HepG2 (cell line): Measurements from ENCODE around the gene AUNIP. TPM values are rescaled to one million over a fixed set of nuclear protein-coding genes. Genes with fewer than 3 reads are reported as not detected.
A peak's percentile ranks its signal among the peaks of the same experiment; 100 is the strongest.

Experiments
- ATAC-seq: fragments of 200-7000 bp; cut with Tn5 transposase; 3 replicates; pipeline ENCODE4 v1.9.1; 2020; ENCODE audit warnings: mild to moderate bottlenecking, moderate library complexity
- BruUV-seq: library from RNA; stranded (reverse); fragments of 400-500 nt; replicated peaks from 2 replicates; lab custom pipeline; 2021; lab: Mats Ljungman, UMichigan
- CTCF ChIA-PET: fragments of 300-600 bp; formaldehyde crosslinking; extraction: SDS; loops from one replicate; lab custom pipeline; 2021; ENCODE audit warnings: low total read pairs, inconsistent platforms, low intra/inter-chr PET ratio; lab: Yijun Ruan, JAX
- POLR2A ChIA-PET: fragments of 350-600 bp; sonication (Branson Sonifier 250); formaldehyde crosslinking; loops from one replicate; lab custom pipeline; 2020; ENCODE audit warnings: antibody characterized with exemption, inconsistent platforms; lab: Yijun Ruan, JAX
- DNase-seq: peaks from one replicate; pipeline ENCODE4 v3.0.0-alpha.2; 2015; ENCODE audit warnings: low spot score
- FAIRE-seq: peaks from 3 replicates; lab custom pipeline; 2011; peaks lifted over from hg19 to GRCh38; lab: Jason Lieb, UNC
- H2AFZ ChIP-seq: one replicate; pipeline ENCODE4 v1.6.1; 2011; ENCODE audit warnings: low read length, inconsistent platforms
- H3K27ac ChIP-seq: fragments of 300-600 bp; 3 replicates; pipeline ENCODE4 v1.8.0; 2011; ENCODE audit warnings: mixed run types, mild to moderate bottlenecking, mixed read lengths, low read length, inconsistent platforms; ENCODE audit not compliant: insufficient read depth; ENCODE audit errors: extremely low read length
- H3K27me3 ChIP-seq, 2 experiments: fragments of 200-600 bp in 1 of 2; 2 replicates in 1 of 2; 3 replicates in 1 of 2; pipeline versions ENCODE4 v1.6.0 to v1.8.0; 2011; ENCODE audit warnings: low read length in 2 of 2, mild to moderate bottlenecking in 2 of 2, moderate library complexity in 2 of 2, inconsistent platforms in 1 of 2; ENCODE audit not compliant: insufficient read depth in 2 of 2, control insufficient read depth in 1 of 2
- H3K36me3 ChIP-seq, 2 experiments: fragments of 200-600 bp in 1 of 2; replicated peaks in 1 of 2; 2 replicates in 1 of 2; 3 replicates in 1 of 2; pipeline versions ENCODE4 v1.5.1 to v1.8.0; 2011; ENCODE audit warnings: low read length in 2 of 2, inconsistent platforms in 1 of 2; ENCODE audit not compliant: insufficient read depth in 2 of 2, control insufficient read depth in 1 of 2
- H3K4me1 ChIP-seq: 2 replicates; pipeline ENCODE4 v1.5.1; 2012; ENCODE audit warnings: low read length, inconsistent platforms; ENCODE audit not compliant: insufficient read depth
- H3K4me2 ChIP-seq: 2 replicates; pipeline ENCODE4 v1.6.0; 2011; ENCODE audit warnings: low read depth, low read length, inconsistent platforms
- H3K4me3 ChIP-seq, 3 experiments: fragments of 200-600 bp in 1 of 3; sonication (generic), shearing (Covaris generic) in 1 of 3; replicated peaks in 1 of 3; 2 replicates each; pipeline ENCODE4 v1.5.1; 2011 to 2016; ENCODE audit warnings: low read length in 3 of 3, inconsistent platforms in 2 of 3, low read depth in 2 of 3, mild to moderate bottlenecking in 2 of 3, control low read depth in 1 of 3, mixed read lengths in 1 of 3; ENCODE audit not compliant: insufficient read depth in 1 of 3
- H3K79me2 ChIP-seq: one replicate; pipeline ENCODE4 v1.6.1; 2011; ENCODE audit warnings: low read length, inconsistent platforms; ENCODE audit not compliant: insufficient read depth
- H3K9ac ChIP-seq: 2 replicates; pipeline ENCODE4 v1.6.0; 2011; ENCODE audit warnings: mild to moderate bottlenecking, low read depth, low read length, inconsistent platforms; ENCODE audit not compliant: insufficient read depth
- H3K9me3 ChIP-seq: 2 replicates; pipeline ENCODE4 v1.5.1; 2012; ENCODE audit warnings: mild to moderate bottlenecking, low read length
- H4K20me1 ChIP-seq: 2 replicates; pipeline ENCODE4 v1.6.0; 2011; ENCODE audit warnings: inconsistent platforms, mild to moderate bottlenecking, low read length, moderate library complexity; ENCODE audit not compliant: insufficient read depth
- SSRP1 ChIP-seq: IDR thresholded peaks from 2 replicates; pipeline ENCODE4 v1.6.1; 2016; ENCODE audit warnings: control low read depth
- SYNCRIP ChIP-seq: fragments of 200-400 bp; formaldehyde crosslinking; IDR thresholded peaks from 2 replicates; pipeline ENCODE4 v1.6.1; 2018; ENCODE audit warnings: mild to moderate bottlenecking, low read depth, low read length; ENCODE audit not compliant: insufficient read depth
- ZNF552 ChIP-seq: sonication (generic); formaldehyde crosslinking; IDR thresholded peaks from 2 replicates; pipeline ENCODE4 v1.9.0; 2022; ENCODE audit warnings: missing genetic modification reagents, mild to moderate bottlenecking, borderline replicate concordance
- ZNF768 ChIP-seq: sonication (generic); formaldehyde crosslinking; IDR thresholded peaks from 2 replicates; pipeline ENCODE4 v1.4.0; 2020; ENCODE audit warnings: missing genetic modification reagents
- WGBS: methylation state at CpG from one replicate; pipeline ENCODE4 v1.1.6; 2017; ENCODE audit warnings: low lambda C conversion rate; 5-methylcytosine and 5-hydroxymethylcytosine counted together
- in situ Hi-C: cut with HindIII; loops from 2 replicates; pipeline ENCODE4 v1.10.0; 2017; ENCODE audit warnings: low pct_unique_long_range_greater_than_20kb; ENCODE audit not compliant: extremely low pct_ligation_motif_present
- intact Hi-C: fragments of 100-400 bp; cut with micrococcal nuclease; formaldehyde crosslinking; loops from one replicate; pipeline ENCODE4 v1.10.0; 2022; ENCODE audit not compliant: unreplicated experiment
- microRNA-seq: library from miRNA; unstranded; fragments of <30 nt; microRNA quantifications from one replicate; pipeline ENCODE4, GENCODE V29; 2020
- polyA plus RNA-seq, 8 experiments: library from polyadenylated mRNA; depleted of rRNA in 3 of 8; stranded (reverse) in 7 of 8; unstranded in 1 of 8; fragments of >200 nt; fragmentation: Illumina TruSeq in 4 of 8; extraction: Trizol in 4 of 8; gene quantifications; 2 replicates each; pipeline versions ENCODE4 v1.2.1 to v1.2.3, GENCODE V29; 2011 to 2016; ENCODE audit warnings: low read depth in 4 of 8, missing spikeins in 1 of 8, mixed read lengths in 1 of 8; ENCODE audit not compliant: insufficient read depth in 1 of 8
- small RNA-seq, 3 experiments: library from RNA; depleted of rRNA; stranded (forward); fragments of <200 nt; gene quantifications; one replicate each; pipeline ENCODE3, GENCODE V24; 2012; ENCODE audit warnings: low read depth in 2 of 3, low replicate concordance in 1 of 3; ENCODE audit not compliant: insufficient read length in 3 of 3, insufficient read depth in 2 of 3
- total RNA-seq, 5 experiments: library from RNA; depleted of rRNA; stranded (reverse); fragments of >200 nt; fragmentation: Illumina TruSeq; extraction: Trizol; gene quantifications; 2 replicates each; pipeline ENCODE4 v1.2.3, GENCODE V29; 2016; ENCODE audit warnings: low read depth in 1 of 5

AUNIP gene
- total and polyA plus RNA-seq, 2 of the 13 experiments (the other 11 are each of a cell fraction or from before 2014, with no cell fraction given), result 3.8 to 12.3 TPM

DNA sequence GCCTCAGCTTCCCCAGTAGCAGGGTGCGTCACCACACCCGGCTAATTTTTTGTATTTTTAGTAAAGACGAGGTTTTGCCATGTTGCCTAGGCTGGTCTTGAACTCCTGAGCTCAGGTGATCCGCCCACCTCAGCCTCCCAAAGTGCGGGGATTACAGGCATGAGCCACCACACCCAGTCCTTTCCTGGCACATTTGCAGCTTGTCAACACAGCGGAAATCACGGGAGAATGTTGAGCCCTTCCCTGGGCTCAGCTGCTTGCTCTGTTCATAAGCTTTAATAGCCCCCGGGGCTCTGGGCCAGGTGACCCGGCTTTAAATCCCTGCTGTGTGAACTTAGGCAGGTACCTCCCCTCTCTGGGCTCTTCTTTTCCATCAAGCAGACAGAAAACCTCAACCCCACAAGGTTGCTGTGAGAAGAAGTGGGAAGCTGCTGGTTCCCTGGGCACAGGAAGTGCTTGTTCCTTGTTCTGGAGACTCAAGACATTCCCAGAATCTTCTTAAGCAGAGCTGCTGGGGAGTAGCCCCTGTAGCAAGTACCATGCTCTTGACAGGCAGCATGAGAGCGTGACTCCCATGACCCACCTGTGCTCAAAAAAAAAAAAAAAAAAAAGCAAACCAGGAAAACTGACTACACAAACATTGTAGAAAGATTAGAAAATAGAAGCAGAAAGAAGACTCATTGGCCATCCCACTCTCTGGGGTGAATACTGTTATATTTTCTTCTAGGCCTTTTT lies 73.8 kb downstream of the AUNIP start:
- in situ Hi-C loops, result no loop called here
- ATAC-seq, result no peak

DNA sequence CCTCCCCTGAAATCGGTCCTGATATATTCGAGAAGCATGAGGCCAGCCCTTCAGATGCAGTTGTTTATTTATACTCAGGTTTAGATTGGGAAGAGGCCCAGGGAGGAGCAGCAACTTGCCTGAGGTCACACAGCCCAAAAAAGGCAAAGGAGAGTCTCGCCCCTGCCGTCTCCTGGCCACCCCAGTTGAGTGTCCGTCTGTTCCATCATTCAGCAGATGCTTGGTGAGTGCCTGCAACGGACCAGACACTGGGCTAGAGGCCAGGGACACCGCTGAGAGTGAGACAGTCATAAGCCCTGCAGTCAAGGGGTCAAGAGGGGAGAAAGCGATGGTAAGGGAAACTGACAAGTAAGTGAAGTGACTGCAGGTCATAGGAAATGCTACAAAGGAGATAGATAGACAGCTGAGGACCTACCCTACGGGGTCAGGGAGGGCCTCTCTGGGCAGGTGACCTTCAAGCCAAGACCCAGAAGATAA lies 74.6 kb downstream of the AUNIP start:
- H3K36me3 ChIP-seq, result no peaks in the 10 kb centered on the region
- 6% methylated on average over 8 of the region's 9 CpGs for WGBS
- H3K27ac ChIP-seq, result no peak overlapping the region
- H3K79me2 ChIP-seq, result no peaks in the 10 kb centered on the region
- H3K9me3 ChIP-seq, result no peaks in the 10 kb centered on the region
- H3K9ac ChIP-seq, result no peak overlapping the region
- no peak overlapping the region for H3K4me3 ChIP-seq
- no peak overlapping the region for H3K4me2 ChIP-seq
- H3K4me1 ChIP-seq, result peaks cover 24% of the 10 kb centered on the region
- no peak overlapping the region for H2AFZ ChIP-seq
- ChIA-PET CTCF (no interaction called here), POLR2A (no interaction called here)
- no peaks in the 10 kb centered on the region for H4K20me1 ChIP-seq
- no TSS peak for BruUV-seq
- peaks cover 0 to 25% of the 10 kb centered on the region in 2 experiments; a peak in 3 of 5 replicates for H3K27me3 ChIP-seq
- DNase-seq (no peak), FAIRE-seq (no peak), ATAC-seq (no peak)
- in situ Hi-C loops, result no loop called here
- TF ChIP-seq ZNF768 (CRISPR knock-in tag), result peak; percentile 67; the same call in 1 of the 2 replicates
- no peak for TF ChIP-seq SSRP1
- intact Hi-C loops, result no loop called here

More for the DNA sequence above, 73.8 kb downstream of the AUNIP start:
- Histone ChIP-seq H3K4me3 (no peak overlapping the region), H3K27me3 (peaks cover 0 to 34% of the 10 kb centered on the region in 2 experiments; a peak in 3 of 5 replicates), H3K36me3 (no peaks in the 10 kb centered on the region), H3K9ac (no peak overlapping the region), H3K9me3 (no peaks in the 10 kb centered on the region), H3K79me2 (no peaks in the 10 kb centered on the region), H3K27ac (no peak overlapping the region), H4K20me1 (no peaks in the 10 kb centered on the region), H3K4me1 (peaks cover 17% of the 10 kb centered on the region), H3K4me2 (no peak overlapping the region), H2AFZ (no peak overlapping the region)
- FAIRE-seq (no peak), DNase-seq (no peak)
- intact Hi-C loops, result no loop called here
- TF ChIP-seq SYNCRIP, result no peak
- no peak for TF ChIP-seq ZNF552
- ChIA-PET CTCF (no interaction called here), POLR2A (no interaction called here)
- under 1% methylated on average over 8 of the region's 10 CpGs for WGBS
- no TSS peak for BruUV-seq

Small RNAs within 50 kb of the gene (microRNA-seq; reads per million reads assigned to microRNA genes)
- gene MIR3917, result 0.51 reads per million

Small RNAs within 50 kb of the gene (small RNA-seq; reads per million reads assigned to genes)
- gene AL033528.1 (0 reads per million in 3 experiments), gene RF00019 (0 reads per million in 3 experiments), gene SNRPFP2 (0 reads per million in 3 experiments)

Other genes starting within 250 kb of the AUNIP start
- 0.15 and 0.49 TPM in 2 replicates for gene MAN1C1, start 242.7 kb downstream of the AUNIP start, total RNA-seq (2016; rRNA removed; fragmentation: Illumina TruSeq; extraction: Trizol)
- 0.18 and 0.39 TPM in 2 replicates for gene MAN1C1, start 242.7 kb downstream of the AUNIP start, polyA plus RNA-seq (2011; rRNA removed)
- gene SELENON, start 59.3 kb downstream of the AUNIP start, total RNA-seq (2016; rRNA removed; fragmentation: Illumina TruSeq; extraction: Trizol), result 3.4 and 3.8 TPM in 2 replicates
- gene SELENON, start 59.3 kb downstream of the AUNIP start, polyA plus RNA-seq (2011; rRNA removed), result 8.0 and 8.9 TPM in 2 replicates
- gene MTFR1L, start 39.5 kb downstream of the AUNIP start, total RNA-seq (2016; rRNA removed; fragmentation: Illumina TruSeq; extraction: Trizol), result 38.0 and 47.5 TPM in 2 replicates
- 55.7 and 68.1 TPM in 2 replicates for gene MTFR1L, start 39.5 kb downstream of the AUNIP start, polyA plus RNA-seq (2011; rRNA removed)
- gene PAQR7, start 16.3 kb upstream of the AUNIP start, total RNA-seq (2016; rRNA removed; fragmentation: Illumina TruSeq; extraction: Trizol), result 6.0 and 13.2 TPM in 2 replicates
- gene PAQR7, start 16.3 kb upstream of the AUNIP start, polyA plus RNA-seq (2011; rRNA removed), result 16.6 and 20.2 TPM in 2 replicates
- 409 and 618 TPM in 2 replicates for gene STMN1, start 47.0 kb upstream of the AUNIP start, total RNA-seq (2016; rRNA removed; fragmentation: Illumina TruSeq; extraction: Trizol)
- gene STMN1, start 47.0 kb upstream of the AUNIP start, polyA plus RNA-seq (2011; rRNA removed), result 27.3 and 45.9 TPM in 2 replicates
- 6.9 and 9.2 TPM in 2 replicates for gene PAFAH2, start 138.6 kb upstream of the AUNIP start, total RNA-seq (2016; rRNA removed; fragmentation: Illumina TruSeq; extraction: Trizol)
- 9.3 and 9.4 TPM in 2 replicates for gene PAFAH2, start 138.6 kb upstream of the AUNIP start, polyA plus RNA-seq (2011; rRNA removed)
- gene EXTL1, start 162.3 kb upstream of the AUNIP start, total RNA-seq (2016; rRNA removed; fragmentation: Illumina TruSeq; extraction: Trizol), result 0.28 and 0.35 TPM in 2 replicates
- 1.0 and 1.5 TPM in 2 replicates for gene EXTL1, start 162.3 kb upstream of the AUNIP start, polyA plus RNA-seq (2011; rRNA removed)
- not detected in 2 replicates for gene SLC30A2, start 186.7 kb upstream of the AUNIP start, total RNA-seq (2016; rRNA removed; fragmentation: Illumina TruSeq; extraction: Trizol)
- not detected in 2 replicates for gene SLC30A2, start 186.7 kb upstream of the AUNIP start, polyA plus RNA-seq (2011; rRNA removed)
- not detected in 2 replicates for gene TRIM63, start 208.2 kb upstream of the AUNIP start, total RNA-seq (2016; rRNA removed; fragmentation: Illumina TruSeq; extraction: Trizol)
- not detected in 2 replicates for gene TRIM63, start 208.2 kb upstream of the AUNIP start, polyA plus RNA-seq (2011; rRNA removed)